ENCODE measurements around the gene SHISAL1. TPM values are rescaled to one million over a fixed set of nuclear protein-coding genes. Genes with fewer than 3 reads are reported as not detected.

Gene SHISAL1
- total RNA-seq, 1 donor from 2014 or later: 2.8 TPM

DNA sequence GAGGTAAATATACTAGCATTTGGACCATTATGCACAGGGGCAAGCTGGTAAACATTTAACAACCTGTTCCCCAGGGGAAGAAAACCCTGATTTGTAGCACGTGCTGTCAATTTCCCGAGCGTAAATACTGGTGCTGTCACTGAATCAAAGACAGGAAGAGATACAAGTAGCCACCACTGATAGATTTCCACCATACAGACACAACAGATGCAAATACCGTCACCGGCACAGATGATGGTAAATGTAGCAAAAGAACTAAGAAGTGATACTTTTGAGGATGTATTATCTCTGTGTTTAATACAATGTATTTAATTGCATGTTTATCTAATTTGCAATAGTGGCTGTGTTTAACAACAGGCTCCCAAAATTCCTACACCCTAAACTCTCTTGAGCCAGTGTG lies 39.6 kb downstream of the SHISAL1 start:
- no peaks in the 10 kb centered on the region for H3K9me3 Mint-ChIP-seq
- H3K36me3 Mint-ChIP-seq: no peaks in the 10 kb centered on the region
- DNase-seq (ENCODE audit: extremely low spot score, unreplicated experiment): no peak
- peaks cover 24% of the 10 kb centered on the region for H3K27me3 Mint-ChIP-seq
- no peak overlapping the region for H3K4me3 Mint-ChIP-seq
- H3K4me1 Mint-ChIP-seq (ENCODE audit: unreplicated experiment): peaks cover 24% of the 10 kb centered on the region
- no peak for TF ChIP-seq CTCF (conservative IDR thresholded peaks at IDR 0.05)
- no peak overlapping the region for H3K27ac Mint-ChIP-seq

GRCh38 chr22:44272401-44272771 lies 40.4 kb downstream of the SHISAL1 start:
- DNase-seq (ENCODE audit: extremely low spot score, unreplicated experiment): no peak
- Mint-ChIP-seq H3K27ac (no peak overlapping the region), H3K9me3 (no peaks in the 10 kb centered on the region), H3K4me1 (ENCODE audit: unreplicated experiment) (peaks cover 25% of the 10 kb centered on the region), H3K27me3 (peaks cover 23% of the 10 kb centered on the region), H3K4me3 (no peak overlapping the region), H3K36me3 (no peaks in the 10 kb centered on the region)
- TF ChIP-seq CTCF (conservative IDR thresholded peaks at IDR 0.05): no peak

- H3K4me3 Mint-ChIP-seq: no peak overlapping the region
- H3K36me3 Mint-ChIP-seq: no peaks in the 10 kb centered on the region
- H3K27me3 Mint-ChIP-seq: peaks cover 23% of the 10 kb centered on the region
- DNase-seq (ENCODE audit: extremely low spot score, unreplicated experiment): no peak
- H3K9me3 Mint-ChIP-seq: no peaks in the 10 kb centered on the region
- no peak overlapping the region for H3K27ac Mint-ChIP-seq
- peaks cover 23% of the 10 kb centered on the region for H3K4me1 Mint-ChIP-seq (ENCODE audit: unreplicated experiment)
- TF ChIP-seq CTCF (conservative IDR thresholded peaks at IDR 0.05): no peak
These were observed 40.9 kb downstream of the SHISAL1 start for GRCh38 chr22:44271732-44272400.

DNA sequence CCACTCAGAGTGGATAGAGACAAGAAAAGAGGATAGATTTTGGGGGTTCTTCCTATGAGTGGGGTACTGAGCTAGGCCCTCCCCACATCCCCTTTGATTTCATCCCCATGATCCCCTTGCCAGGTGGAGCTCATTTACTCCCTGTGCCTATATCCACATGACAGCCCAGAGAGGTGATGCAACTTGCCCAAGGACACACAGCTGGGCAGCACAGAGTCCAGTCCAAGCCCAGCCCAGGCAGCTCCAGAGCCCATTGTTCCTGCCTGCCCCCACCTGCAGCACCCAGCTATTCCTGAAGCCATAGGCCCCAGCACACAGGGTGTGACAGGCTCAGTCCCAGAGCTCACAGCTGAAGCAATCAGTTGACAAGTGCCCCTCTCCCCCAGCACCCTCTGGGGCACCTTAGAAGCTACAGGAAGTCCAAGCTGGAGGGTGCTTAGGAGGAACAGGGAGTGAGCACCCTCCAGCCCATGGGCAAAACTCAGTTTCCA lies 41.7 kb downstream of the SHISAL1 start:
- H3K27me3 Mint-ChIP-seq: peaks cover 17% of the 10 kb centered on the region
- H3K4me3 Mint-ChIP-seq: no peak overlapping the region
- H3K4me1 Mint-ChIP-seq (ENCODE audit: unreplicated experiment): peaks cover 16% of the 10 kb centered on the region
- H3K9me3 Mint-ChIP-seq: no peaks in the 10 kb centered on the region
- H3K36me3 Mint-ChIP-seq: no peaks in the 10 kb centered on the region
- no peak for TF ChIP-seq CTCF (conservative IDR thresholded peaks at IDR 0.05)
- no peak overlapping the region for H3K27ac Mint-ChIP-seq
- no peak for DNase-seq (ENCODE audit: extremely low spot score, unreplicated experiment)

GRCh38 chr22:44270556-44270880 lies 42.2 kb downstream of the SHISAL1 start:
- Mint-ChIP-seq H3K36me3 (no peaks in the 10 kb centered on the region), H3K4me3 (no peak overlapping the region), H3K4me1 (ENCODE audit: unreplicated experiment) (peaks cover 12% of the 10 kb centered on the region), H3K27me3 (peaks cover 12% of the 10 kb centered on the region), H3K27ac (no peak overlapping the region), H3K9me3 (no peaks in the 10 kb centered on the region)
- TF ChIP-seq CTCF (conservative IDR thresholded peaks at IDR 0.05): no peak
- DNase-seq (ENCODE audit: extremely low spot score, unreplicated experiment): no peak
